Naive thymus-derived CD8-positive, alpha-beta T cell (primary cell): ENCODE measurements around the gene RIBC2. TPM values are rescaled to one million over a fixed set of nuclear protein-coding genes. Genes with fewer than 3 reads are reported as not detected.
"Not testable (repeated sequence)": the region's sequence is repeated elsewhere in the genome, so short reads cannot be mapped to it uniquely, and the experiment has no call there.

Experiments
- ATAC-seq, 2 donors: fragments of 150-1000 bp; cut with Tn5 transposase in 1 of 2; sonication (Bioruptor Pico), chemical (Tn5 transposase) in 1 of 2; 1 replicate in 1 of 2; 2 replicates in 1 of 2; pipeline ENCODE4 v1.10.0; 2021; ENCODE audit warnings: mild to moderate bottlenecking in 2 of 2, moderate library complexity in 2 of 2
- POLR2A ChIA-PET: fragments of 350-600 bp; sonication (Branson Sonifier 250); formaldehyde crosslinking; loops from one replicate; lab custom pipeline; 2021; ENCODE audit warnings: antibody characterized with exemption; lab: Charles Lee
- DNase-seq, 10 donors: peaks; one replicate each; pipeline versions ENCODE4 v3.0.0 to v3.0.0-alpha.2; 2020 to 2022
- H3K27ac Mint-ChIP-seq, 10 donors: one replicate each; pipeline ENCODE4 v1.8.0; 2020 to 2022; ENCODE audit warnings: mild to moderate bottlenecking in 10 of 10, mixed read lengths in 10 of 10, moderate library complexity in 4 of 10, inconsistent platforms in 1 of 10
- H3K27me3 Mint-ChIP-seq, 5 donors: one replicate each; pipeline ENCODE4 v1.8.0; 2021 to 2022; ENCODE audit warnings: mixed read lengths in 5 of 5
- H3K36me3 Mint-ChIP-seq, 3 donors: one replicate each; pipeline ENCODE4 v1.8.0; 2020 to 2022; ENCODE audit warnings: mixed read lengths in 3 of 3, mild to moderate bottlenecking in 2 of 3, inconsistent platforms in 1 of 3
- H3K4me1 Mint-ChIP-seq, 4 donors: one replicate each; pipeline ENCODE4 v1.8.0; 2021 to 2022; ENCODE audit warnings: mixed read lengths in 4 of 4
- H3K4me3 Mint-ChIP-seq, 10 donors: one replicate each; pipeline ENCODE4 v1.8.0; 2020 to 2022; ENCODE audit warnings: mild to moderate bottlenecking in 10 of 10, mixed read lengths in 10 of 10, moderate library complexity in 6 of 10, inconsistent platforms in 1 of 10
- H3K9me3 Mint-ChIP-seq, 9 donors: one replicate each; pipeline ENCODE4 v1.8.0; 2020 to 2022; ENCODE audit warnings: mixed read lengths in 9 of 9, mild to moderate bottlenecking in 3 of 9, inconsistent platforms in 1 of 9, moderate library complexity in 1 of 9
- polyA plus RNA-seq, 3 donors: library from polyadenylated mRNA; unstranded; fragments of 300-500 nt; fragmentation: Illumina TruSeq; gene quantifications; one replicate each; pipeline ENCODE4 v1.2.3, GENCODE V29; 2021
- total RNA-seq, 8 experiments: library from RNA in 2 of 8; stranded (reverse) in 2 of 8; gene quantifications; one replicate each; pipeline ENCODE4 v1.2.3 and lab custom pipeline; 2021 to 2026

The RIBC2 gene
- total and polyA plus RNA-seq, 5 experiments from 2014 or later = not detected

DNA sequence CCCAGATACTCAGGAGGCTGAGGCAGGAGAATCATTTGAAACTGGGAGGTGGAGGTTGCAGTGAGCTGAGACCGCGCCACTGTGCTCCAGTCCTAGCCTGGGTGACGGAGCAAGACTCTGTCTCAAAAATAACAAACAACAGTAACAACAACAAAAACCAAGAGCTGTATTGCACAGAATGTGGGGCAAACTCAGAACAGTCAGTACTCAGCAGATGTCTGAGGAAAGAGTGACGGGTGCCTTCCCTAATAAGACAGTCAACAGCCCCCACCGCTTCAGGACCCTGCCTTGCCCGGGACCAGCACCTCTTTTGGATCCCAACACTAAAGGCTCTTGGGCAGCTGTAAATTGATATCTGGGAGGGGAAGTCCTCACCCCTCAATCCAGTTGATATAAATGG lies 40.3 kb downstream of the RIBC2 start:
- POLR2A ChIA-PET = no interaction called here
- H3K27ac Mint-ChIP-seq = no peak overlapping the region
- no peak for DNase-seq
- H3K4me1 Mint-ChIP-seq = peaks cover 0 to 2% (median 0%) of the 10 kb centered on the region in 4 donors
- H3K4me3 Mint-ChIP-seq = no peak overlapping the region
- ATAC-seq = no peak
- no peaks in the 10 kb centered on the region for H3K36me3 Mint-ChIP-seq
- peaks cover 0 to 12% (median 3%) of the 10 kb centered on the region in 5 donors for H3K27me3 Mint-ChIP-seq
- H3K9me3 Mint-ChIP-seq = no peaks in the 10 kb centered on the region

DNA sequence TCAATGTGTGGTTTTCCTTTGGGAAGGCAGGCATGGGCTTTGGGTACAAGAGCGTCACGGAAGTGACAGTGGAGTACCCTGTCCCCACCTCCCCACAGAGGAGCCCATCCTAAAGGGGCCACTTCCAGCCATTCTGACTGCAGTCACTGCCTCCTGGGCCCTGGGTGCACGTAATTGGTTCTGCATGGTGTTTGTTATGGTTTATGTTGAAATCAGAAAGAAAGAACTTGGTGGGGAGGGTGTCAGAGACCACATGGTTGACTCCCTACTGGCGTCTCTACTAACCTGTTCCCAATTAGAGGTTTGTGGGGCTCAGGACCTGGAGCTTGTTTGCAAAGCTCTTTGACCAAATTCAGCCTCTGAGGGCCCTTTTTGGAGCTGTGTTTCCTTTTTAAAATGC lies 40.8 kb downstream of the RIBC2 start:
- Mint-ChIP-seq H3K9me3 (no peaks in the 10 kb centered on the region), H3K27ac (no peak overlapping the region), H3K36me3 (no peaks in the 10 kb centered on the region), H3K27me3 (peaks cover 0 to 12% (median 3%) of the 10 kb centered on the region in 5 donors), H3K4me1 (peaks cover 0 to 2% (median 0%) of the 10 kb centered on the region in 4 donors), H3K4me3 (no peak overlapping the region)
- POLR2A ChIA-PET = no interaction called here
- ATAC-seq (no peak), DNase-seq (no peak)

DNA sequence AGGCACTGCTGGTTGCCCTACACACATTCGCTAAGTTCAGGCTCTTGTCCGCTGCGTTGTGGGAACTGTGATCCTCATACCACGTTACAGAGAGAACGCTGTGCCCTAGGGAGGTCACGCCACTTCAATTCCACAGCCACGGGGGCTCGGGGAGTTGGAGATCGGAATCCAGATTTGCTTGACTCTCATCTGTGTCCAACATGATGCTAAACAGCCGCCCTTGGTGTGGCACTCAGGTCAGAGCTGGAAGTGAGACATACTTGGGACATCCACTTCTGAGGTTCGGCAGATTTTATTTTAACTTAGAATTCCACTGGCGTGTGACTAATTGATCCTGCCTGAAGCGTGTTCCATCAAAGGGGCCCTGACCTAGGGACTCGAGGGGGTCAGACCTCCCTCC lies 41.7 kb downstream of the RIBC2 start:
- DNase-seq = no peak
- POLR2A ChIA-PET = no interaction called here
- H3K36me3 Mint-ChIP-seq = no peaks in the 10 kb centered on the region
- no peak overlapping the region for H3K27ac Mint-ChIP-seq
- H3K4me1 Mint-ChIP-seq = peaks cover 0 to 2% (median 0%) of the 10 kb centered on the region in 4 donors
- H3K4me3 Mint-ChIP-seq = no peak overlapping the region
- no peak for ATAC-seq
- no peaks in the 10 kb centered on the region for H3K9me3 Mint-ChIP-seq
- peaks cover 0 to 12% (median 3%) of the 10 kb centered on the region in 5 donors for H3K27me3 Mint-ChIP-seq

DNA sequence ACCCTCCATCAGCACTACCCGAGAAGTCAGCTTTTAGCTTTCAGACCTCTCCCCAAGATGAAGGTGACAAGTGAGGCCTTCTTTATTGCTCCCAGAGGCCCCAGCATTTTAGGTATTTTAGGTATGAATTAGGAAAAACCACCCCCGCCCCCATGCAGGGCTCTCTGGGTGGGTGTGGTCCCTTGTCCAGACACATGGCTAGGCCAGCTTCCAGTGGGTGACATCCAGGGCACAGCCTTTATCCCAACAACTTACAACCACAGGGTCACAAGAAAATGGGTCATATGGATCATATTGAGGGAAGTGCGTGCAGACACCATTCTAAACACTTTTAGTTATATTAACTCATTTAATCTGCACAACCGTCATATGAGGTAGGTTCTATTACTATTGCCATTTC lies 42.1 kb downstream of the RIBC2 start:
- Mint-ChIP-seq H3K36me3 (no peaks in the 10 kb centered on the region), H3K4me1 (peaks cover 0 to 2% (median 0%) of the 10 kb centered on the region in 4 donors), H3K4me3 (no peak overlapping the region), H3K27me3 (peaks cover 0 to 12% (median 3%) of the 10 kb centered on the region in 5 donors), H3K9me3 (no peaks in the 10 kb centered on the region), H3K27ac (no peak overlapping the region)
- POLR2A ChIA-PET = no interaction called here
- DNase-seq (no peak), ATAC-seq (no peak)

DNA sequence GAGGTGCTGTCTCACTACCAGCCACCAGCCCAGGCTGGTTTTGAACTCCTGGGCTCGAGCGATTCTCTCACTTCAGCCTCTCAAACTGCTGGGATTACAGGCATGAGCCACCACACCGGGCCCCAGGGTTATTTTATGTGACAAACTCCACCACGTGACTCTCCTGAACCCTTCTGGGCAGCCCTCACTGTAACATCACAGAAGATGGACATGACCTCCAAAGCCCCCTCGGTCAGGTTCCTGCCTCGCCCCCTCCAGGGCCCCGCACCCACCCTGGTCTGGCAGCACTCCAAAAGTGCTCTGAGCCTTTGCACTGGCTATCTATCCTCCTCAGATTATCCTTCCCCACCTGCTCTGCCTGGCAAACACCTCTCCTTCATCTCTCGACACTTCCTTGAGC lies 43.3 kb downstream of the RIBC2 start:
- no peaks in the 10 kb centered on the region for H3K9me3 Mint-ChIP-seq
- no peak overlapping the region for H3K27ac Mint-ChIP-seq
- peaks cover 0 to 12% (median 3%) of the 10 kb centered on the region in 5 donors for H3K27me3 Mint-ChIP-seq
- no peaks in the 10 kb centered on the region for H3K36me3 Mint-ChIP-seq
- peaks cover 0 to 2% (median 0%) of the 10 kb centered on the region in 4 donors for H3K4me1 Mint-ChIP-seq
- no peak overlapping the region for H3K4me3 Mint-ChIP-seq
- POLR2A ChIA-PET = no interaction called here
- DNase-seq (no peak), ATAC-seq (no peak)

DNA sequence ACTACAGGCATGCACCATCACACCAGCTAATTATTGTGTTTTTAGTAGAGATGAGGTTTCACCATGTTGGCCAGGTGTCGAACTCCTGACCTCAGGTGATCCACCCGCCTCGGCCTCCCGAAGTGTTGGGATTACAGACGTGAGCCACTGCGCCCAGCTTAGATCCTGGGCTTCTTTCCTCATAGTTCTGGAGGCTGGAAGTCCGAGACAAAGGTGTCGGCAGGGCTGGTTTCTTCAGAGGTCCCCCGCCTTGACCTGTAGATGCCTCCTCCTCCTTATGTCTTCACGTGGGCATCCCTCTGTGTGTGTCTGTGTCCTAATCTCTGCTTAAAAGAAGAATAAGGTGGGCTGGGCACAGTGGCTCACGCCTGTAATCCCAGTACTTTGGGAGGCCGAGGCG lies 45.0 kb downstream of the RIBC2 start:
- Mint-ChIP-seq H3K4me1 (peaks cover 0 to 2% (median 0%) of the 10 kb centered on the region in 4 donors), H3K9me3 (no peaks in the 10 kb centered on the region), H3K27ac (no peak overlapping the region), H3K36me3 (no peaks in the 10 kb centered on the region), H3K27me3 (peaks cover 0 to 9% (median 3%) of the 10 kb centered on the region in 5 donors), H3K4me3 (no peak overlapping the region)
- DNase-seq (no peak), ATAC-seq (no peak)
- POLR2A ChIA-PET = no interaction called here

DNA sequence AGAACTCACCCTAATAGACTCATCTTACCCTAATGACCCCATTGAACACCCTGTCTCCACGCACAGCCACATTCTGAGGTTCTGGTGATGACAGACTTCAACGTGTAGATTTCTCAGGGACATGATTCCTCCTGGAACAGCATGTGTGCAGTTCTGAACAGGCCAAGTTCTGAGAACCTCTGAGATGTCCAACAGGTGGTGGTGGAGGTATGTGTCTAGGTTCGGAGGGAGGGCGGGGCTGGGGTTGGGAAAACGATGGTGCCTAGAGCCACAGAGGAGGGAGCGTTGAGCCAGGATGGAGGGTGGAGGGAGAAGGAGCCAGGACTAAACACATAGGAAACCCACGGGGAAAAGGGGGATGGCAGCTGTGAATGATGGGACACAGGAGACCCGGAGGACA lies 45.7 kb downstream of the RIBC2 start:
- POLR2A ChIA-PET = no interaction called here
- Mint-ChIP-seq H3K4me1 (peaks cover 0 to 2% (median 0%) of the 10 kb centered on the region in 4 donors), H3K27ac (no peak overlapping the region), H3K36me3 (peaks cover 0 to 2% (median 0%) of the 10 kb centered on the region in 3 donors), H3K27me3 (peaks cover 0 to 9% (median 3%) of the 10 kb centered on the region in 5 donors), H3K9me3 (no peaks in the 10 kb centered on the region), H3K4me3 (no peak overlapping the region)
- no peak for DNase-seq
- ATAC-seq = no peak

DNA sequence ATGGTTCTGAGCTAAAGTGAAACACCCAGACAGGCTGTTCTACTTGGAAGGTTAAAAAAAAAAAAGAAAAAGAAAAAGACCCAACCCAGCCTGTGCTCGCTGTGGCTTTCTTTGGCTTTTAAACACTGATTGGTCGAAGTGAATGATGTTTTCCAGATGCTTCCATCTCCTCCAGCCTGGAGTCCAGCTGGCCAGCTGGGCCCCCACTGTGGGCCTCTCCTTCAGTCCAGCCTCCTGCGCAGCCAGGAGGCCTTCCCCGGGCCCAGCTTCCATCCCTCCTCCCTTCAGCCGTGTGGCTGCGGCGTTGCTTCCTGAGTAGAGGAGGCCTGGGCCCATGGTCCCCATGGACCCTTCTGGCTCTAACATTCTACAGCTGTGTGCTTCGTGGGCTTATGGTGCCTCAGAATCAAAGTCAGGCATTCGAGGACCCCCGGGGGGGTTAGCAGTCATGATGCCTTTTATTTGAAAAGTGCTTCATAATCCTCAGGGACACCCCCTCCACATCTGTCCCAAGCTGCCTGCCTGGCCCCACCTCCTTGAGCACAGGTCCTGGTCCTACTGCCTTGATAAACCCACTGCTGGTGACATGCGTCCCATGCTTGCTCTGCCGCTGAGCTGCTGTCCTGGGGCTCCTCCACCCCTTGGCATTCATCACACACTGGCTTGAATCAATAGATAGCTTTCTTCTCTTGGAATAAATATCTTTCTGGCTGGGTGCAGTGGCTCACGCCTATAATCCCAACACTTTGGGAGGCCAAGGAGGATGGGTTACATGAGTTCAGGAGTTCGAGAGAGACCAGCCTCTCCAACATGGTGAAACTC lies 47.0 kb downstream of the RIBC2 start:
- DNase-seq (no peak), ATAC-seq (no peak)
- Mint-ChIP-seq H3K4me3 (no peak overlapping the region), H3K36me3 (peaks cover 0 to 6% (median 0%) of the 10 kb centered on the region in 3 donors), H3K4me1 (peaks cover 0 to 2% (median under 1%) of the 10 kb centered on the region in 4 donors), H3K9me3 (peaks cover 0 to under 1% (median 0%) of the 10 kb centered on the region in 9 donors), H3K27me3 (peaks cover 0 to 10% (median 3%) of the 10 kb centered on the region in 5 donors), H3K27ac (no peak overlapping the region)
- POLR2A ChIA-PET = no interaction called here

DNA sequence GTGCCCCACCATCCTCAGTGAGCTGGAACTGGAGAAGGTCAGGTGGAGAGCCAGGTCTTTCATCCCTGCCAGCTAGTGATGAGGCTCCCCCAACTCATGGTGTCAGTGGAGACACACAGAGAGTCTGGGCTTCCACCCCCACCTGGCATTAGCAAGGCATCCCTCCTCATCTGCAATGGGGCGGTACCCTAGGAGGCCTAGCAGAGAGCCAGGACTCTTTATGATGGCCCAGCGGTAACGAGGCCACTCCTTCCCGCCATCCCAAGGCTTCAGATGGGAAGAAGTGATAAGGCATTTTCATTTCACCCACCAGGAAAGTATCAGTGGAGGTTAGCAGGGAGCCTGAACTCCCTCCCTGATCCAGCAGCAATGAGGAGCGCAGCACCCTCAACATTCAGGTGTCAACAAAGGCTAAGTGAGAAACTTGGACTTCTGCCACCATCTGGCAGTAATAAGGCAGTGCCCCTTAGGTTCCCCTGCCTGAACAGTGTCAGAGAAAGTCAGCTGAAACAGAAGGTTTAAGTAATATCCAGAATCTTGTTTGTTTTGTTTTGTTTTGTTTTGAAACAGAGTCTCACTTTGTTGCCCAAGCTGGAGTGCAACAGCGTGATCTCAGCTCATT lies 48.7 kb downstream of the RIBC2 start:
- peaks cover 0 to 6% (median 0%) of the 10 kb centered on the region in 3 donors for H3K36me3 Mint-ChIP-seq
- peaks cover 0 to 4% (median 3%) of the 10 kb centered on the region in 9 donors for H3K9me3 Mint-ChIP-seq
- POLR2A ChIA-PET = no interaction called here
- peaks cover 0 to 7% (median 3%) of the 10 kb centered on the region in 5 donors for H3K27me3 Mint-ChIP-seq
- H3K4me1 Mint-ChIP-seq = peaks cover 0 to 3% (median under 1%) of the 10 kb centered on the region in 4 donors
- no peak overlapping the region for H3K4me3 Mint-ChIP-seq
- ATAC-seq = no peak
- no peak overlapping the region for H3K27ac Mint-ChIP-seq
- no peak for DNase-seq

DNA sequence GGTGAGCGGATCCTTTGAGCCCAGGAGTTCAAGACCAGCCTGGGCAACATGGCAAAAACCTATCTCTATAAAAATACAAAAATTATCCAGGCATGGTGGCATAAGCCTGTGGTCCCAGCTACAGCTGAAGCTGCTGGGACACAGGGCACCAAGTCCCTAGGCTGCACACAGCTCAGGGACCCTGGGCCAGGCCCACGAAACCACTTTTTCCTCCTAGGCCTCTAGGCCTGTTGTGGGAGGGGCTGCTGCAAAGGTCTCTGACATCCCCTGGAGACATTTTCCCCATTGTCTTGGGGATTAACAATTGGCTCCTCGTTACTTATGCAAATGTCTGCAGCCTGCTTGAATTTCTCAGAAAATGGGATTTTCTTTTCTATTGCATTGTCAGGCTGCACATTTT lies 50.2 kb downstream of the RIBC2 start:
- H3K4me3 Mint-ChIP-seq, H3K27ac Mint-ChIP-seq, POLR2A ChIA-PET, ATAC-seq, H3K27me3 Mint-ChIP-seq, DNase-seq, H3K4me1 Mint-ChIP-seq: not testable (repeated sequence)
- H3K9me3 Mint-ChIP-seq = peaks cover 0 to 17% (median 4%) of the 10 kb centered on the region in 9 donors
- peaks cover 0 to 10% (median 8%) of the 10 kb centered on the region in 3 donors for H3K36me3 Mint-ChIP-seq

DNA sequence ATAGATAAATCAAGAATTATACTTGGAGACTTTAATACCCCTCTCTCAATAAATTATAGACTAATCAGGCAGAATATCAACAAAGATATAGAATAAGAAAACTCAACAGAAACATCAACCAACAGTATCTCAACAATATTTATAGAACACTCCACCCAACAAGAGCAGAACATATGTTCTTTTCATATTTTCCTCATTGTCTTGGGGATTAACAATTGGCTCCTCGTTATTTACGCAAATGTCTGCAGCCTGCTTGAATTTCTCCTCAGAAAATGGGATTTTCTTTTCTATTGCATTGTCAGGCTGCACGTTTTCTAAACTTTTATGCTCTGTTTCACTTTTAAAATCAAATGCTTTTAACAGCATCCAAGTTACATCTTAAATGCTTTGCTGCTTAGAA lies 52.1 kb downstream of the RIBC2 start:
- H3K27ac Mint-ChIP-seq = peak overlapping the region in 1 of 10 donors; percentile 29
- POLR2A ChIA-PET = interaction anchor here (0.7 kb wide), 1 partner anchor 91 kb away, joined by 7 read pairs; no protein-coding TSS in a partner anchor
- no peak overlapping the region for H3K4me3 Mint-ChIP-seq
- DNase-seq (no peak), ATAC-seq (no peak)
- peaks cover 0 to 17% (median 4%) of the 10 kb centered on the region in 9 donors for H3K9me3 Mint-ChIP-seq
- H3K27me3 Mint-ChIP-seq = peaks cover 0 to 4% (median 2%) of the 10 kb centered on the region in 5 donors
- peaks cover 0 to 3% (median 0%) of the 10 kb centered on the region in 4 donors for H3K4me1 Mint-ChIP-seq
- peaks cover 0 to 10% (median 8%) of the 10 kb centered on the region in 3 donors for H3K36me3 Mint-ChIP-seq

DNA sequence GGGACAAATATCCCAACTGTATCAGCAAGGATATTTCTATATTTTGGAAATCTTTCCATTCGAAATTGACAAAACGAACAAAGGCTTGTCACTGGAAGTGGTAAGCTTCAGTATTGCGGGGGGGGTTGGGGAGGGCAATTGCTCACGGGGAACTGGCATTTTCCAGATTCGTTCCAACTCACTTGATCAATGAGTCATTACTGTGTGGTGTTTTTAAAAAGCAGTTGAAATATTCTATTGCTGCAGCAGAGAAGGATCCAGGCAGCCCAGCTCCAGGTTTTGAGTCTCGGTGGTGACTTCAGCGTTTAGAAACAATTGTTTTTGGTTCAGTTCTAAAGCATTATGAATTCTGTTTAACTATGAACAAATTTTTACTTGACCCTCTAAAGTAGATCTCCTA lies 55.4 kb downstream of the RIBC2 start:
- Mint-ChIP-seq H3K4me3 (no peak overlapping the region), H3K9me3 (peaks cover 0 to 17% (median 4%) of the 10 kb centered on the region in 9 donors), H3K4me1 (peaks cover 0 to 3% (median 0%) of the 10 kb centered on the region in 4 donors), H3K36me3 (peaks cover 0 to 10% (median 8%) of the 10 kb centered on the region in 3 donors), H3K27ac (no peak overlapping the region), H3K27me3 (peaks cover 0 to 8% (median 4%) of the 10 kb centered on the region in 5 donors)
- POLR2A ChIA-PET = no interaction called here
- ATAC-seq (no peak), DNase-seq (no peak)
